RWPE2 (cell line): ENCODE data around the gene KCNA3.

Source experiments
- ATAC-seq: fragments of 200-7000 bp; cut with Tn5 transposase; 3 replicates; pipeline ENCODE4 v1.9.1; 2021; ENCODE audit warnings: low read depth
- DNase-seq: peaks from one replicate; pipeline ENCODE4 v3.0.0-alpha.2; 2020; ENCODE audit warnings: low spot score
- H3K27ac ChIP-seq: fragments of 450-650 bp; 2 replicates; pipeline ENCODE4 v1.5.1; 2017; ENCODE audit warnings: mild to moderate bottlenecking; ENCODE audit not compliant: poor library complexity, severe bottlenecking
- H3K27me3 ChIP-seq: fragments of 250-450 bp; sonication (Bioruptor Pico); 2 replicates; pipeline ENCODE4 v1.5.1; 2021; ENCODE audit warnings: mild to moderate bottlenecking, moderate library complexity; ENCODE audit not compliant: insufficient read depth, poor library complexity, severe bottlenecking
- H3K36me3 ChIP-seq: fragments of 250-450 bp; sonication (Bioruptor Pico); 2 replicates; pipeline ENCODE4 v1.5.1; 2020; ENCODE audit warnings: low read depth, mild to moderate bottlenecking, moderate library complexity
- H3K4me1 ChIP-seq: fragments of 250-450 bp; sonication (Bioruptor Pico); 2 replicates; pipeline ENCODE4 v1.5.1; 2021; ENCODE audit warnings: mild to moderate bottlenecking, moderate library complexity; ENCODE audit not compliant: insufficient read depth, poor library complexity, severe bottlenecking
- H3K4me3 ChIP-seq: fragments of 250-450 bp; sonication (Bioruptor Pico); 2 replicates; pipeline ENCODE4 v1.5.1; 2021; ENCODE audit warnings: mild to moderate bottlenecking, moderate library complexity; ENCODE audit not compliant: severe bottlenecking
- H3K9me3 ChIP-seq: fragments of 250-450 bp; sonication (Bioruptor Pico); 2 replicates; pipeline ENCODE4 v1.5.1; 2021; ENCODE audit warnings: mild to moderate bottlenecking, moderate library complexity; ENCODE audit not compliant: severe bottlenecking
- CTCF ChIP-seq: fragments of 450-650 bp; IDR thresholded peaks from one replicate; pipeline ENCODE4 v1.5.1; 2017; ENCODE audit warnings: mild to moderate bottlenecking, moderate library complexity; ENCODE audit not compliant: poor library complexity, severe bottlenecking

Gene KCNA3

DNA sequence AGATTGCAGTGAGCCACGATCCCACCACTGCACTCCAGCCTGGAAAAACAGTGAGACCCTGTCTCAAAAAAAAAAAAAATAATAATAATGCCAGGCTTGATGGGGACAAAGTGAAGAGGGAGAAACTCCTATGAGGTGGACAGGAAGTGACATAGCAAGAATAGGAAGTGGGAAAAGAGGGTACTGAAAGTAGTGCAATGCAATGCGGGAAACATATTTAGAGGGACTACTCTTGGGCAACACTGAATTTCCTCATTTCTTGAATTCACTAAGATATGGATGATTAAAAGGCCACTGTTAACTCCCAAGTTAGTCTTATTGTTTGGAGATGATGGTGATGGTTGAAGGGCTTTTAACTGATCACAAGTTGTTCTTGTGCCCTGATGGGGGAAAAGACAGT is 47.0 kb downstream of the KCNA3 start:
- no peaks in the 10 kb centered on the region for H3K36me3 ChIP-seq
- DNase-seq (no peak), ATAC-seq (no peak)
- no peak overlapping the region for H3K4me3 ChIP-seq
- H3K4me1 ChIP-seq, result no peaks in the 10 kb centered on the region
- no peak overlapping the region for H3K27ac ChIP-seq
- peaks cover 13% of the 10 kb centered on the region for H3K27me3 ChIP-seq
- TF ChIP-seq CTCF, result no peak
- H3K9me3 ChIP-seq, result no peaks in the 10 kb centered on the region

DNA sequence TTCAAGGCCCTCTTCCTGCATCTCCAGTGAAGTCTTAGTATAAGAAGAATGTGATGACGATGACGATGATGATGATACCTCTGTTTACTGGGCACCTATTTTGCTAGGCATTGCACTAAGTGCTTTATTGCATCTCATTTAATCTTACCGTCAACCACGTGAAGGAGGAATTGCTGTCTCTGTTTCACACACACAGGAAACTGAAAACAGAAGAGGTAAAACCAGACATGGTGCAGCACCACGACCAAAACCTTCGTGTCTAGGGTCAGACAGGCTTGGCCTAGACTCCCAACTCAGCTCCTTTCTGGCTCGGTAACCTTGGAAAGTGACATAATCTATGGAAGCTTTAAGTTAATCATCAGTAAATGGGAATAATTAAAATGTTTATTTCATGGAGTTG is 47.9 kb downstream of the KCNA3 start:
- H3K27me3 ChIP-seq, result peaks cover 14% of the 10 kb centered on the region
- no peaks in the 10 kb centered on the region for H3K9me3 ChIP-seq
- H3K4me1 ChIP-seq, result no peaks in the 10 kb centered on the region
- TF ChIP-seq CTCF, result no peak
- DNase-seq, result no peak
- no peaks in the 10 kb centered on the region for H3K36me3 ChIP-seq
- ATAC-seq, result no peak
- no peak overlapping the region for H3K4me3 ChIP-seq
- H3K27ac ChIP-seq, result no peak overlapping the region
